ENCODE results near the gene SORCS2.

The SORCS2 gene

DNA sequence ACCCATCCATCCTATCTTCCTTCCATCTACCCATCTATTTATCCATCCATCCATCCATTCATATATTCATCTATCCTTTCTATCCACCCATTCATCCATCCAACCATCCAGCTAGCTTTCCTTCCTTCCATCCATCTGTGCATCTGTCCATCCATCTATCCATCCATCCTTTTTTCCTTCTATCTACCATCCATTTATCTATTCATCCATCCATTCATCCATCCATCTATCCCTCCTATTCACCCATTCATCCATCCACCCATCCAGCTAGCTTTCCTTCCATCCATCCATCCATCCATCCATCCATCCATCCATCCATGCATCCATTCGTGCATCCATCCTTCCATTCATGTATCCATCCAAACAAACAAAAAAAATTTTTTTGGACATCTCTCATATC lies 123.6 kb downstream of the SORCS2 start:
- H3K36me3 ChIP-seq (ENCODE audit: insufficient read depth, low read length): no peaks in the 10 kb centered on the region
- no peaks in the 10 kb centered on the region for H3K9me2 ChIP-seq (ENCODE audit: low read depth, low read length)
- no peak overlapping the region for H2AFZ ChIP-seq (ENCODE audit: low read length)
- TF ChIP-seq, protein P1, sequence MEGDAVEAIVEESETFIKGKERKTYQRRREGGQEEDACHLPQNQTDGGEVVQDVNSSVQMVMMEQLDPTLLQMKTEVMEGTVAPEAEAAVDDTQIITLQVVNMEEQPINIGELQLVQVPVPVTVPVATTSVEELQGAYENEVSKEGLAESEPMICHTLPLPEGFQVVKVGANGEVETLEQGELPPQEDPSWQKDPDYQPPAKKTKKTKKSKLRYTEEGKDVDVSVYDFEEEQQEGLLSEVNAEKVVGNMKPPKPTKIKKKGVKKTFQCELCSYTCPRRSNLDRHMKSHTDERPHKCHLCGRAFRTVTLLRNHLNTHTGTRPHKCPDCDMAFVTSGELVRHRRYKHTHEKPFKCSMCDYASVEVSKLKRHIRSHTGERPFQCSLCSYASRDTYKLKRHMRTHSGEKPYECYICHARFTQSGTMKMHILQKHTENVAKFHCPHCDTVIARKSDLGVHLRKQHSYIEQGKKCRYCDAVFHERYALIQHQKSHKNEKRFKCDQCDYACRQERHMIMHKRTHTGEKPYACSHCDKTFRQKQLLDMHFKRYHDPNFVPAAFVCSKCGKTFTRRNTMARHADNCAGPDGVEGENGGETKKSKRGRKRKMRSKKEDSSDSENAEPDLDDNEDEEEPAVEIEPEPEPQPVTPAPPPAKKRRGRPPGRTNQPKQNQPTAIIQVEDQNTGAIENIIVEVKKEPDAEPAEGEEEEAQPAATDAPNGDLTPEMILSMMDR (IDR thresholded peaks at IDR 0.05; ENCODE audit: low read length): no peak
- no peak for TF ChIP-seq EZH2 (IDR thresholded peaks at IDR 0.05; ENCODE audit: borderline replicate concordance, low read length)
- no peaks in the 10 kb centered on the region for H3K9me3 ChIP-seq (ENCODE audit: low read length)
- H3K4me1 ChIP-seq (ENCODE audit: insufficient read depth, low read length, severe bottlenecking): no peaks in the 10 kb centered on the region
- H3K79me2 ChIP-seq (ENCODE audit: insufficient read depth, low read length): no peaks in the 10 kb centered on the region
- H3K27me3 ChIP-seq (ENCODE audit: insufficient read depth, low read length): no peaks in the 10 kb centered on the region
- no peak overlapping the region for H3K4me3 ChIP-seq (ENCODE audit: low read depth, low read length, poor library complexity, severe bottlenecking)
- no peaks in the 10 kb centered on the region for H3F3A ChIP-seq (ENCODE audit: insufficient read depth, low read length)
- H4K20me1 ChIP-seq (ENCODE audit: insufficient read depth, low read length): no peaks in the 10 kb centered on the region
- no peak overlapping the region for H3K27ac ChIP-seq (ENCODE audit: low read depth, low read length, poor library complexity, severe bottlenecking)
- no peak overlapping the region for H3K9ac ChIP-seq (ENCODE audit: low read length)
- H3K4me2 ChIP-seq (ENCODE audit: low read length): no peak overlapping the region

DNA sequence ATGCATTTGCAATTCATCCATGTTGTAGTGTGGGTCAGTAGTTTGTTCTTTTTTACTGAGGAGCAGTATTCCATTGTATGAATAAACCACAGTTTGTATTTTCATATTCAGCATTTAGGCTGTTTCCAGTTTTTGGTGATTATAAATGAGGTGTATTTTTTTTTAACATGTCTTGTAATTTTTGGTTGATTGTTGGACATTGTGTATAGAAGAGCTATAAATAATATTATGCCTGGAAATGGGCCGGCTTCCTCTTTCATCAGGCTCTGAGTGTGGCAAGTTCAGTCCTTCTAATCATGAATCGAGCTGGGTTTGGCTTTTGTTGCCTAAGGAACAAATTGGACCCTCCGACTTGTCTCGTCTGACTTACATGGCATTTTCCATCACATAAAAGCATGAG lies 126.7 kb downstream of the SORCS2 start:
- H3K9me2 ChIP-seq (ENCODE audit: low read depth, low read length): no peaks in the 10 kb centered on the region
- no peaks in the 10 kb centered on the region for H4K20me1 ChIP-seq (ENCODE audit: insufficient read depth, low read length)
- no peak overlapping the region for H2AFZ ChIP-seq (ENCODE audit: low read length)
- no peak overlapping the region for H3K27ac ChIP-seq (ENCODE audit: low read depth, low read length, poor library complexity, severe bottlenecking)
- H3K4me2 ChIP-seq (ENCODE audit: low read length): no peak overlapping the region
- no peaks in the 10 kb centered on the region for H3K9me3 ChIP-seq (ENCODE audit: low read length)
- no peaks in the 10 kb centered on the region for H3F3A ChIP-seq (ENCODE audit: insufficient read depth, low read length)
- H3K9ac ChIP-seq (ENCODE audit: low read length): no peak overlapping the region
- H3K27me3 ChIP-seq (ENCODE audit: insufficient read depth, low read length): no peaks in the 10 kb centered on the region
- TF ChIP-seq, protein P1 (IDR thresholded peaks at IDR 0.05; ENCODE audit: low read length): no peak
- no peak for TF ChIP-seq EZH2 (IDR thresholded peaks at IDR 0.05; ENCODE audit: borderline replicate concordance, low read length)
- no peaks in the 10 kb centered on the region for H3K36me3 ChIP-seq (ENCODE audit: insufficient read depth, low read length)
- no peaks in the 10 kb centered on the region for H3K4me1 ChIP-seq (ENCODE audit: insufficient read depth, low read length, severe bottlenecking)
- no peak overlapping the region for H3K4me3 ChIP-seq (ENCODE audit: low read depth, low read length, poor library complexity, severe bottlenecking)
- no peaks in the 10 kb centered on the region for H3K79me2 ChIP-seq (ENCODE audit: insufficient read depth, low read length)

DNA sequence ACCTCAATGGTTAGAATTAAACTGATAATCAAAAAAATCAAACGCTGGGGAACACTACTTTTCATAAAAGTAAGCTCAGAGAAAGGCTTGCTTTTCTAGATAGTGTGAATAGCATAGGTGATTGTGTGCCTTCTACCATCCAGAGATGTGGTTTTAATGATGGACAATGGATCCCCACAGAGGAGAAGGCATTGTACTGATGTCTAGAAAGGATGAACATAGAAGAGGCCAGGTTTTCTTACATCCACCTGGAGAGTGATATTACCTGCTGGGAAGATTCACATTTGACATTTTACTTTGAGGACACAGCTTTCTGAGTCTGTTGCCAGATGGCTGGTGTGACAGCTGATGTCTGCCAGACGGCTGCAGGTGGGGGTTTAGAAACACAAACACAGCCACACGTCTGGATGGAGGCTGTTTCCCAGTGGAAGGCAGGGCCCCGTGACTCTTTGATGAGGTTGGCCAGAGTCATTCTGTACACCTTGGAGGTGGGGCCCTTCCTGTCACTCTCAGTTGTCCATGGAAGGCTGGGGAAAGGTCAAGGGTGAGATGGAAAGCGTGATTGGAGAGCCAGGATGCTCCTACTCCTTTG lies 128.0 kb downstream of the SORCS2 start:
- no peak overlapping the region for H3K4me3 ChIP-seq (ENCODE audit: low read depth, low read length, poor library complexity, severe bottlenecking)
- no peak overlapping the region for H3K9ac ChIP-seq (ENCODE audit: low read length)
- no peak for TF ChIP-seq EZH2 (IDR thresholded peaks at IDR 0.05; ENCODE audit: borderline replicate concordance, low read length)
- TF ChIP-seq, protein P1 (IDR thresholded peaks at IDR 0.05; ENCODE audit: low read length): no peak
- no peak overlapping the region for H3K27ac ChIP-seq (ENCODE audit: low read depth, low read length, poor library complexity, severe bottlenecking)
- no peaks in the 10 kb centered on the region for H3K9me3 ChIP-seq (ENCODE audit: low read length)
- no peaks in the 10 kb centered on the region for H3F3A ChIP-seq (ENCODE audit: insufficient read depth, low read length)
- H3K9me2 ChIP-seq (ENCODE audit: low read depth, low read length): no peaks in the 10 kb centered on the region
- no peaks in the 10 kb centered on the region for H3K4me1 ChIP-seq (ENCODE audit: insufficient read depth, low read length, severe bottlenecking)
- no peak overlapping the region for H2AFZ ChIP-seq (ENCODE audit: low read length)
- no peak overlapping the region for H3K4me2 ChIP-seq (ENCODE audit: low read length)
- H3K36me3 ChIP-seq (ENCODE audit: insufficient read depth, low read length): no peaks in the 10 kb centered on the region
- no peaks in the 10 kb centered on the region for H3K79me2 ChIP-seq (ENCODE audit: insufficient read depth, low read length)
- no peaks in the 10 kb centered on the region for H3K27me3 ChIP-seq (ENCODE audit: insufficient read depth, low read length)
- no peaks in the 10 kb centered on the region for H4K20me1 ChIP-seq (ENCODE audit: insufficient read depth, low read length)

Data from OCI-LY1 (cell line).